Erythroblast (primary cell): ENCODE results near the gene PUDP.

Experiments
- GATA1 ChIP-seq: IDR thresholded peaks from 2 replicates; pipeline ENCODE4 v1.6.1; 2011; ENCODE audit warnings: low read depth, mild to moderate bottlenecking, control low read depth, low read length, moderate library complexity
- POLR2A ChIP-seq: IDR thresholded peaks from 2 replicates; pipeline ENCODE4 v1.6.1; 2011; ENCODE audit warnings: mild to moderate bottlenecking, low read length

GRCh38 chrX:7052541-7052940, 95.4 kb downstream of the PUDP start:
- TF ChIP-seq POLR2A = no peak
- TF ChIP-seq GATA1 = no peak
